Activated CD4-positive, alpha-beta T cell treated with anti-CD3 and anti-CD28 coated beads, Interleukin-2, amount 50 U/mL, for 48 hours (primary cell): Measurements from ENCODE around the gene DDC.
A peak's percentile ranks its signal among the peaks of the same experiment; 100 is the strongest.
"Not testable (repeated sequence)": the region's sequence is repeated elsewhere in the genome, so short reads cannot be mapped to it uniquely, and the experiment has no call there.

Experiments
- DNase-seq, 2 experiments: peaks; one replicate each; pipeline ENCODE4 v3.0.0-alpha.2; 2020

DDC gene

GRCh38 chr7:50476953-50477625, 88.1 kb downstream of the DDC start:
- DNase-seq, result no peak

GRCh38 chr7:50475340-50475739, 89.9 kb downstream of the DDC start:
- DNase-seq, result peak in 1 of 2 experiments; percentile 18

- DNase-seq, result no peak
These were observed 90.6 kb downstream of the DDC start for GRCh38 chr7:50474382-50475160.

GRCh38 chr7:50473531-50473930, 91.7 kb downstream of the DDC start:
- DNase-seq, result no peak

GRCh38 chr7:50472427-50472826, 92.8 kb downstream of the DDC start:
- DNase-seq, result no peak

- DNase-seq, result no peak
These were observed 93.2 kb downstream of the DDC start for GRCh38 chr7:50471970-50472369.

GRCh38 chr7:50470250-50471163, 94.7 kb downstream of the DDC start:
- no peak for DNase-seq

GRCh38 chr7:50469181-50469580, 96.0 kb downstream of the DDC start:
- no peak for DNase-seq

- peak; percentile 87 to 90 for DNase-seq
These were observed 97.2 kb downstream of the DDC start for GRCh38 chr7:50467817-50468610.

GRCh38 chr7:50466815-50467585, 98.2 kb downstream of the DDC start:
- no peak for DNase-seq

- no peak for DNase-seq
These were observed 102.2 kb downstream of the DDC start for GRCh38 chr7:50463035-50463434.

- no peak for DNase-seq
These were observed 102.8 kb downstream of the DDC start for GRCh38 chr7:50462361-50462760.

- DNase-seq, result no peak
These were observed 103.5 kb downstream of the DDC start for GRCh38 chr7:50461695-50462094.

- not testable (repeated sequence) for DNase-seq
These were observed 106.0 kb downstream of the DDC start for GRCh38 chr7:50459183-50459582.

GRCh38 chr7:50458651-50459050, 106.6 kb downstream of the DDC start:
- not testable (repeated sequence) for DNase-seq

GRCh38 chr7:50456371-50457123, 108.7 kb downstream of the DDC start:
- DNase-seq, result no peak

- no peak for DNase-seq
These were observed 109.5 kb downstream of the DDC start for GRCh38 chr7:50455658-50456057.

- no peak for DNase-seq
These were observed 110.2 kb downstream of the DDC start for GRCh38 chr7:50454968-50455367.

GRCh38 chr7:50450590-50451032, 114.6 kb downstream of the DDC start:
- peak in 1 of 2 experiments; percentile 33 for DNase-seq

- peak; percentile 83 to 86 for DNase-seq
These were observed 115.2 kb downstream of the DDC start, which contains the start of gene FIGNL1 for GRCh38 chr7:50449881-50450589. FIGNL1 (minus strand) TSS chr7:50450350; CDS start chr7:50447287, 3,063 bp downstream.
